WTC11 (cell line): ENCODE data around the gene DPP4. TPM values are rescaled to one million over a fixed set of nuclear protein-coding genes. Genes with fewer than 3 reads are reported as not detected.

ENCODE experiments used
- ATAC-seq: fragments of 200-7000 bp; cut with Tn5 transposase; 2 replicates; pipeline ENCODE4 v1.10.0; 2021; ENCODE audit warnings: mild to moderate bottlenecking, moderate library complexity
- CTCF ChIA-PET: fragments of 300-600 bp; sonication (Branson Sonifier 250); formaldehyde crosslinking; loops from one replicate; lab custom pipeline; 2021; ENCODE audit warnings: antibody characterized with exemption; lab: Charles Lee
- POLR2A ChIA-PET: fragments of 350-600 bp; sonication (Branson Sonifier 250); formaldehyde crosslinking; loops from one replicate; lab custom pipeline; 2021; ENCODE audit warnings: antibody characterized with exemption; lab: Charles Lee
- DNase-seq: peaks from one replicate; pipeline ENCODE4 v3.0.0; 2021; ENCODE audit warnings: low spot score
- H3K27ac Mint-ChIP-seq: 2 replicates; pipeline ENCODE4 v1.8.0; 2021; ENCODE audit warnings: mixed read lengths
- H3K27me3 Mint-ChIP-seq: 2 replicates; pipeline ENCODE4 v1.8.0; 2021; ENCODE audit warnings: low read depth, mild to moderate bottlenecking, moderate library complexity, mixed read lengths
- H3K36me3 Mint-ChIP-seq: 2 replicates; pipeline ENCODE4 v1.8.0; 2021; ENCODE audit warnings: mixed read lengths
- H3K4me1 Mint-ChIP-seq: 2 replicates; pipeline ENCODE4 v1.8.0; 2022; ENCODE audit warnings: mixed read lengths
- H3K4me3 Mint-ChIP-seq: 2 replicates; pipeline ENCODE4 v1.8.0; 2021; ENCODE audit warnings: mild to moderate bottlenecking, moderate library complexity, mixed read lengths
- H3K9me3 Mint-ChIP-seq: 2 replicates; pipeline ENCODE4 v1.8.0; 2021; ENCODE audit warnings: mixed read lengths
- CREM ChIP-seq: sonication (generic); formaldehyde crosslinking; IDR thresholded peaks from 2 replicates; pipeline ENCODE4 v1.8.1; 2022; ENCODE audit warnings: mild to moderate bottlenecking, missing genetic modification reagents, moderate library complexity
- ETV6 ChIP-seq: sonication (generic); formaldehyde crosslinking; IDR thresholded peaks from 2 replicates; pipeline ENCODE4 v1.8.1; 2022; ENCODE audit warnings: mild to moderate bottlenecking, missing genetic modification reagents
- FOXJ3 ChIP-seq: sonication (generic); formaldehyde crosslinking; IDR thresholded peaks from 2 replicates; pipeline ENCODE4 v1.9.0; 2021; ENCODE audit warnings: missing genetic modification reagents, mild to moderate bottlenecking, borderline replicate concordance
- GTF2I ChIP-seq: fragments of 250-450 bp; sonication (Bioruptor Pico); conservative IDR thresholded peaks from 2 replicates; pipeline ENCODE4 v1.4.0; 2021; ENCODE audit warnings: mild to moderate bottlenecking
- JAZF1 ChIP-seq: fragments of 250-450 bp; sonication (Bioruptor Pico); IDR thresholded peaks from 2 replicates; pipeline ENCODE4 v1.9.0; 2021; ENCODE audit warnings: moderate library complexity, mild to moderate bottlenecking, inconsistent platforms
- KAT7 ChIP-seq: sonication (generic); formaldehyde crosslinking; IDR thresholded peaks from 2 replicates; pipeline ENCODE4 v1.8.1; 2023; ENCODE audit warnings: missing genetic modification reagents, mild to moderate bottlenecking, borderline replicate concordance
- MYBL2 ChIP-seq: sonication (generic); formaldehyde crosslinking; IDR thresholded peaks from 2 replicates; pipeline ENCODE4 v1.8.1; 2023; ENCODE audit warnings: mild to moderate bottlenecking, moderate library complexity, missing genetic modification reagents
- NFATC4 ChIP-seq: fragments of 250-450 bp; sonication (Bioruptor Pico); IDR thresholded peaks from 2 replicates; pipeline ENCODE4 v1.9.0; 2021; ENCODE audit warnings: mild to moderate bottlenecking
- NFE2L1 ChIP-seq: sonication (generic); formaldehyde crosslinking; IDR thresholded peaks from 2 replicates; pipeline ENCODE4 v1.8.1; 2023; ENCODE audit warnings: missing genetic modification reagents
- ZNF121 ChIP-seq: sonication (generic); formaldehyde crosslinking; IDR thresholded peaks from 2 replicates; pipeline ENCODE4 v1.8.0; 2023; ENCODE audit warnings: missing genetic modification reagents
- ZNF423 ChIP-seq: fragments of 250-450 bp; sonication (Bioruptor Pico); IDR thresholded peaks from 2 replicates; pipeline ENCODE4 v2.1.2; 2022; ENCODE audit warnings: mild to moderate bottlenecking, moderate library complexity
- total RNA-seq: library from RNA; stranded (reverse); gene quantifications from 3 replicates; pipeline ENCODE4 v1.2.3, GENCODE V29; 2021
- TF ChIP-seq, protein P1 (sequence below): sonication (generic); formaldehyde crosslinking; IDR thresholded peaks from 2 replicates; pipeline ENCODE4 v1.8.1; 2022; ENCODE audit warnings: mild to moderate bottlenecking, moderate library complexity, missing genetic modification reagents
- TF ChIP-seq, protein P2 (sequence below): sonication (generic); formaldehyde crosslinking; IDR thresholded peaks from 2 replicates; pipeline ENCODE4 v1.8.0; 2022; ENCODE audit warnings: mild to moderate bottlenecking, missing genetic modification reagents
- TF ChIP-seq, protein P3 (sequence below): sonication (generic); formaldehyde crosslinking; conservative IDR thresholded peaks from 2 replicates; pipeline ENCODE4 v1.8.1; 2022; ENCODE audit warnings: mild to moderate bottlenecking, missing genetic modification reagents
- TF ChIP-seq, protein P4 (sequence below): sonication (generic); formaldehyde crosslinking; IDR thresholded peaks from 2 replicates; pipeline ENCODE4 v1.8.0; 2023; ENCODE audit warnings: mild to moderate bottlenecking, missing genetic modification reagents
- TF ChIP-seq, protein P5 (sequence below): fragments of 250-450 bp; sonication (Bioruptor Pico); IDR thresholded peaks from 2 replicates; pipeline ENCODE4 v1.8.0; 2021; ENCODE audit warnings: mild to moderate bottlenecking
- TF ChIP-seq, protein P6 (sequence below): fragments of 250-450 bp; sonication (Bioruptor Pico); IDR thresholded peaks from 2 replicates; pipeline ENCODE4 v2.1.2; 2022; ENCODE audit warnings: mild to moderate bottlenecking, moderate library complexity
- TF ChIP-seq, protein P7 (sequence below): sonication (generic); formaldehyde crosslinking; IDR thresholded peaks from 2 replicates; pipeline ENCODE4 v1.8.0; 2022; ENCODE audit warnings: mild to moderate bottlenecking, missing genetic modification reagents
- TF ChIP-seq, protein P8 (sequence below): fragments of 200-600 bp; IDR thresholded peaks from 2 replicates; pipeline ENCODE4 v1.8.0; 2022; ENCODE audit warnings: antibody characterized with exemption
- TF ChIP-seq, protein P9 (sequence below): sonication (generic); formaldehyde crosslinking; IDR thresholded peaks from 2 replicates; pipeline ENCODE4 v1.8.1; 2022; ENCODE audit warnings: low read depth, mild to moderate bottlenecking, moderate library complexity, missing genetic modification reagents, borderline replicate concordance

The DPP4 gene
- total RNA-seq, 1 experiment from 2014 or later = 3.6 TPM

DNA sequence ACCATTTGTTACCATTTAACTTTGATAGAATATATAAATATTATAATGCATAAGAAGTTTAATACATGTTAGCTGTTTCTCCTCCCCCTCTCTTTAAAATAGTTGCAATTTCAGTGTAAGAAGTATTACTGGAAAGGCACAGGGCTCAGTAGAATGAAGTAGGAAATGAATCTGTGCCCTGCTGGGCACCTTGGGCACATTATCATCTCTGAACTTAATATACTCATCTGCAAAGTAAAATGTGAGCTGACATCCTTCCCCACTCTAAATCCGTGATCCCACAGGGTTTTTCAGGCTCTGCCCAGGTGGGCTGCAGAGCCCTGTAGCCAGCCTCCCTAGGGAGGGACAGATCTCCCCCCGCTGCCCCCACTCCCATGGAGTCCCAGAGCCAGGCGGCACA is 56.8 kb downstream of the DPP4 start:
- no peak overlapping the region for H3K27ac Mint-ChIP-seq
- POLR2A ChIA-PET = no interaction called here
- peaks cover 15% of the 10 kb centered on the region for H3K4me1 Mint-ChIP-seq
- H3K27me3 Mint-ChIP-seq = no peaks in the 10 kb centered on the region
- CTCF ChIA-PET = no interaction called here
- ATAC-seq (no peak), DNase-seq (no peak)
- no peak for TF ChIP-seq GTF2I
- H3K4me3 Mint-ChIP-seq = no peak overlapping the region
- H3K36me3 Mint-ChIP-seq = no peaks in the 10 kb centered on the region
- no peaks in the 10 kb centered on the region for H3K9me3 Mint-ChIP-seq

DNA sequence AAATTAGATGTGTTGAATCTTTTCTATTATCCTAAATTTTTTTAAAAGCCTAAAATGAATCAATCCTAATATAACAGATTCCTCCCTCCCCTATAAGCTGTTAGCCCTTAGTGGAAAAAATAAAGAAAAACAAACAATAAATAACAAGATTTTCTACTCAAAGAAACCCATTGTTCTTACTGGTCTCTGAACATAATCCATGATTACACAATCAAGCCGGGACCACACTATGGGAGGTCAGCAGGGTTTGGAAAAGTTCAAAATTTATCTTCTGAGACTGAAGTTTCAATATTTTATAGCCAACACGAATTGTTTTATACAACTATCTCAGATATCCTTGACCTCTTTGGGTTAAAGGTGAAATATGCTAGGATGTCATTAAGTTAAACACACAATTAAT is 57.9 kb downstream of the DPP4 start:
- no peaks in the 10 kb centered on the region for H3K36me3 Mint-ChIP-seq
- DNase-seq (no peak), ATAC-seq (no peak)
- ChIA-PET CTCF (no interaction called here), POLR2A (no interaction called here)
- no peak overlapping the region for H3K4me3 Mint-ChIP-seq
- no peaks in the 10 kb centered on the region for H3K9me3 Mint-ChIP-seq
- peaks cover 19% of the 10 kb centered on the region for H3K4me1 Mint-ChIP-seq
- no peaks in the 10 kb centered on the region for H3K27me3 Mint-ChIP-seq
- H3K27ac Mint-ChIP-seq = no peak overlapping the region
- TF ChIP-seq MYBL2 (CRISPR knock-in tag) = no peak
- TF ChIP-seq, protein P1, sequence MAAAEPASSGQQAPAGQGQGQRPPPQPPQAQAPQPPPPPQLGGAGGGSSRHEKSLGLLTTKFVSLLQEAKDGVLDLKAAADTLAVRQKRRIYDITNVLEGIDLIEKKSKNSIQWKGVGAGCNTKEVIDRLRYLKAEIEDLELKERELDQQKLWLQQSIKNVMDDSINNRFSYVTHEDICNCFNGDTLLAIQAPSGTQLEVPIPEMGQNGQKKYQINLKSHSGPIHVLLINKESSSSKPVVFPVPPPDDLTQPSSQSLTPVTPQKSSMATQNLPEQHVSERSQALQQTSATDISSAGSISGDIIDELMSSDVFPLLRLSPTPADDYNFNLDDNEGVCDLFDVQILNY (CRISPR knock-in tag) = no peak
- TF ChIP-seq, protein P2, sequence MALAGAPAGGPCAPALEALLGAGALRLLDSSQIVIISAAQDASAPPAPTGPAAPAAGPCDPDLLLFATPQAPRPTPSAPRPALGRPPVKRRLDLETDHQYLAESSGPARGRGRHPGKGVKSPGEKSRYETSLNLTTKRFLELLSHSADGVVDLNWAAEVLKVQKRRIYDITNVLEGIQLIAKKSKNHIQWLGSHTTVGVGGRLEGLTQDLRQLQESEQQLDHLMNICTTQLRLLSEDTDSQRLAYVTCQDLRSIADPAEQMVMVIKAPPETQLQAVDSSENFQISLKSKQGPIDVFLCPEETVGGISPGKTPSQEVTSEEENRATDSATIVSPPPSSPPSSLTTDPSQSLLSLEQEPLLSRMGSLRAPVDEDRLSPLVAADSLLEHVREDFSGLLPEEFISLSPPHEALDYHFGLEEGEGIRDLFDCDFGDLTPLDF = no peak
- TF ChIP-seq JAZF1 (CRISPR knock-in tag) = no peak
- TF ChIP-seq, protein P3, sequence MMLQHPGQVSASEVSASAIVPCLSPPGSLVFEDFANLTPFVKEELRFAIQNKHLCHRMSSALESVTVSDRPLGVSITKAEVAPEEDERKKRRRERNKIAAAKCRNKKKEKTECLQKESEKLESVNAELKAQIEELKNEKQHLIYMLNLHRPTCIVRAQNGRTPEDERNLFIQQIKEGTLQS (CRISPR knock-in tag) = no peak
- TF ChIP-seq, protein P4, sequence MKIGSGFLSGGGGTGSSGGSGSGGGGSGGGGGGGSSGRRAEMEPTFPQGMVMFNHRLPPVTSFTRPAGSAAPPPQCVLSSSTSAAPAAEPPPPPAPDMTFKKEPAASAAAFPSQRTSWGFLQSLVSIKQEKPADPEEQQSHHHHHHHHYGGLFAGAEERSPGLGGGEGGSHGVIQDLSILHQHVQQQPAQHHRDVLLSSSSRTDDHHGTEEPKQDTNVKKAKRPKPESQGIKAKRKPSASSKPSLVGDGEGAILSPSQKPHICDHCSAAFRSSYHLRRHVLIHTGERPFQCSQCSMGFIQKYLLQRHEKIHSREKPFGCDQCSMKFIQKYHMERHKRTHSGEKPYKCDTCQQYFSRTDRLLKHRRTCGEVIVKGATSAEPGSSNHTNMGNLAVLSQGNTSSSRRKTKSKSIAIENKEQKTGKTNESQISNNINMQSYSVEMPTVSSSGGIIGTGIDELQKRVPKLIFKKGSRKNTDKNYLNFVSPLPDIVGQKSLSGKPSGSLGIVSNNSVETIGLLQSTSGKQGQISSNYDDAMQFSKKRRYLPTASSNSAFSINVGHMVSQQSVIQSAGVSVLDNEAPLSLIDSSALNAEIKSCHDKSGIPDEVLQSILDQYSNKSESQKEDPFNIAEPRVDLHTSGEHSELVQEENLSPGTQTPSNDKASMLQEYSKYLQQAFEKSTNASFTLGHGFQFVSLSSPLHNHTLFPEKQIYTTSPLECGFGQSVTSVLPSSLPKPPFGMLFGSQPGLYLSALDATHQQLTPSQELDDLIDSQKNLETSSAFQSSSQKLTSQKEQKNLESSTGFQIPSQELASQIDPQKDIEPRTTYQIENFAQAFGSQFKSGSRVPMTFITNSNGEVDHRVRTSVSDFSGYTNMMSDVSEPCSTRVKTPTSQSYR = no peak
- TF ChIP-seq FOXJ3 (CRISPR knock-in tag) = no peak
- TF ChIP-seq NFE2L1 (CRISPR knock-in tag) = no peak
- TF ChIP-seq, protein P5, sequence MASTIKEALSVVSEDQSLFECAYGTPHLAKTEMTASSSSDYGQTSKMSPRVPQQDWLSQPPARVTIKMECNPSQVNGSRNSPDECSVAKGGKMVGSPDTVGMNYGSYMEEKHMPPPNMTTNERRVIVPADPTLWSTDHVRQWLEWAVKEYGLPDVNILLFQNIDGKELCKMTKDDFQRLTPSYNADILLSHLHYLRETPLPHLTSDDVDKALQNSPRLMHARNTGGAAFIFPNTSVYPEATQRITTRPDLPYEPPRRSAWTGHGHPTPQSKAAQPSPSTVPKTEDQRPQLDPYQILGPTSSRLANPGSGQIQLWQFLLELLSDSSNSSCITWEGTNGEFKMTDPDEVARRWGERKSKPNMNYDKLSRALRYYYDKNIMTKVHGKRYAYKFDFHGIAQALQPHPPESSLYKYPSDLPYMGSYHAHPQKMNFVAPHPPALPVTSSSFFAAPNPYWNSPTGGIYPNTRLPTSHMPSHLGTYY (CRISPR knock-in tag) = no peak
- TF ChIP-seq NFATC4 = no peak
- no peak for TF ChIP-seq KAT7
- TF ChIP-seq ETV6 (CRISPR knock-in tag) = no peak
- no peak for TF ChIP-seq ZNF423 (CRISPR knock-in tag)
- no peak for TF ChIP-seq ZNF121
- TF ChIP-seq, protein P6, sequence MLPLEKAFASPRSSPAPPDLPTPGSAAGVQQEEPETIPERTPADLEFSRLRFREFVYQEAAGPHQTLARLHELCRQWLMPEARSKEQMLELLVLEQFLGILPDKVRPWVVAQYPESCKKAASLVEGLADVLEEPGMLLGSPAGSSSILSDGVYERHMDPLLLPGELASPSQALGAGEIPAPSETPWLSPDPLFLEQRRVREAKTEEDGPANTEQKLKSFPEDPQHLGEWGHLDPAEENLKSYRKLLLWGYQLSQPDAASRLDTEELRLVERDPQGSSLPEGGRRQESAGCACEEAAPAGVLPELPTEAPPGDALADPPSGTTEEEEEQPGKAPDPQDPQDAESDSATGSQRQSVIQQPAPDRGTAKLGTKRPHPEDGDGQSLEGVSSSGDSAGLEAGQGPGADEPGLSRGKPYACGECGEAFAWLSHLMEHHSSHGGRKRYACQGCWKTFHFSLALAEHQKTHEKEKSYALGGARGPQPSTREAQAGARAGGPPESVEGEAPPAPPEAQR = no peak
- TF ChIP-seq, protein P7, sequence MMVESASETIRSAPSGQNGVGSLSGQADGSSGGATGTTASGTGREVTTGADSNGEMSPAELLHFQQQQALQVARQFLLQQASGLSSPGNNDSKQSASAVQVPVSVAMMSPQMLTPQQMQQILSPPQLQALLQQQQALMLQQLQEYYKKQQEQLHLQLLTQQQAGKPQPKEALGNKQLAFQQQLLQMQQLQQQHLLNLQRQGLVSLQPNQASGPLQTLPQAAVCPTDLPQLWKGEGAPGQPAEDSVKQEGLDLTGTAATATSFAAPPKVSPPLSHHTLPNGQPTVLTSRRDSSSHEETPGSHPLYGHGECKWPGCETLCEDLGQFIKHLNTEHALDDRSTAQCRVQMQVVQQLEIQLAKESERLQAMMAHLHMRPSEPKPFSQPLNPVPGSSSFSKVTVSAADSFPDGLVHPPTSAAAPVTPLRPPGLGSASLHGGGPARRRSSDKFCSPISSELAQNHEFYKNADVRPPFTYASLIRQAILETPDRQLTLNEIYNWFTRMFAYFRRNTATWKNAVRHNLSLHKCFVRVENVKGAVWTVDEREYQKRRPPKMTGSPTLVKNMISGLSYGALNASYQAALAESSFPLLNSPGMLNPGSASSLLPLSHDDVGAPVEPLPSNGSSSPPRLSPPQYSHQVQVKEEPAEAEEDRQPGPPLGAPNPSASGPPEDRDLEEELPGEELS (CRISPR knock-in tag) = no peak
- TF ChIP-seq, protein P8, sequence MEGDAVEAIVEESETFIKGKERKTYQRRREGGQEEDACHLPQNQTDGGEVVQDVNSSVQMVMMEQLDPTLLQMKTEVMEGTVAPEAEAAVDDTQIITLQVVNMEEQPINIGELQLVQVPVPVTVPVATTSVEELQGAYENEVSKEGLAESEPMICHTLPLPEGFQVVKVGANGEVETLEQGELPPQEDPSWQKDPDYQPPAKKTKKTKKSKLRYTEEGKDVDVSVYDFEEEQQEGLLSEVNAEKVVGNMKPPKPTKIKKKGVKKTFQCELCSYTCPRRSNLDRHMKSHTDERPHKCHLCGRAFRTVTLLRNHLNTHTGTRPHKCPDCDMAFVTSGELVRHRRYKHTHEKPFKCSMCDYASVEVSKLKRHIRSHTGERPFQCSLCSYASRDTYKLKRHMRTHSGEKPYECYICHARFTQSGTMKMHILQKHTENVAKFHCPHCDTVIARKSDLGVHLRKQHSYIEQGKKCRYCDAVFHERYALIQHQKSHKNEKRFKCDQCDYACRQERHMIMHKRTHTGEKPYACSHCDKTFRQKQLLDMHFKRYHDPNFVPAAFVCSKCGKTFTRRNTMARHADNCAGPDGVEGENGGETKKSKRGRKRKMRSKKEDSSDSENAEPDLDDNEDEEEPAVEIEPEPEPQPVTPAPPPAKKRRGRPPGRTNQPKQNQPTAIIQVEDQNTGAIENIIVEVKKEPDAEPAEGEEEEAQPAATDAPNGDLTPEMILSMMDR = no peak
- TF ChIP-seq CREM (CRISPR knock-in tag) = no peak
- TF ChIP-seq, protein P9, sequence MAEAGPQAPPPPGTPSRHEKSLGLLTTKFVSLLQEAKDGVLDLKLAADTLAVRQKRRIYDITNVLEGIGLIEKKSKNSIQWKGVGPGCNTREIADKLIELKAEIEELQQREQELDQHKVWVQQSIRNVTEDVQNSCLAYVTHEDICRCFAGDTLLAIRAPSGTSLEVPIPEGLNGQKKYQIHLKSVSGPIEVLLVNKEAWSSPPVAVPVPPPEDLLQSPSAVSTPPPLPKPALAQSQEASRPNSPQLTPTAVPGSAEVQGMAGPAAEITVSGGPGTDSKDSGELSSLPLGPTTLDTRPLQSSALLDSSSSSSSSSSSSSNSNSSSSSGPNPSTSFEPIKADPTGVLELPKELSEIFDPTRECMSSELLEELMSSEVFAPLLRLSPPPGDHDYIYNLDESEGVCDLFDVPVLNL (CRISPR knock-in tag) = no peak
